ENCODE measurements around the gene SELENOO. TPM values are rescaled to one million over a fixed set of nuclear protein-coding genes. Genes with fewer than 3 reads are reported as not detected.

SELENOO gene
- total and polyA plus RNA-seq, 4 experiments from 2014 or later, result 2.0 to 34.8 (median 20.2) TPM

- H3K27ac Mint-ChIP-seq, result no peak overlapping the region
- no peak overlapping the region for H3K4me3 Mint-ChIP-seq
- H3K9me3 Mint-ChIP-seq, result peaks cover 0 to 1% (median 0%) of the 10 kb centered on the region in 8 donors
- ChIA-PET CTCF (ENCODE audit: partially characterized antibody) (interaction anchor here (1.1 kb wide), 1 partner anchor 67 kb away, joined by 3 read pairs; no protein-coding TSS in a partner anchor), POLR2A (ENCODE audit: partially characterized antibody) (interaction anchor here (0.7 kb wide), 1 partner anchor 25 kb away, joined by 4 read pairs; no protein-coding TSS in a partner anchor)
- Histone ChIP-seq H3K36me3 (ENCODE audit: insufficient read depth, low read length) (peaks cover 44% of the 10 kb centered on the region), H3K27me3 (ENCODE audit: insufficient read depth, low read length) (no peaks in the 10 kb centered on the region), H3K4me1 (ENCODE audit: insufficient read depth, low read length) (no peaks in the 10 kb centered on the region), H3K9me3 (ENCODE audit: control insufficient read depth in 1 of 2, low read length in 2 of 2) (no peaks in the 10 kb centered on the region), H3K27ac (ENCODE audit: low read depth, low read length) (no peak overlapping the region), H3K4me3 (ENCODE audit: low read length in 2 of 2) (no peak overlapping the region)
- H3K4me1 Mint-ChIP-seq, result peaks cover 9 to 28% (median 12%) of the 10 kb centered on the region in 4 donors
- peaks cover 31 to 53% of the 10 kb centered on the region in 2 donors for H3K36me3 Mint-ChIP-seq
- H3K27me3 Mint-ChIP-seq, result no peaks in the 10 kb centered on the region
- intact Hi-C loops (cut with micrococcal nuclease), result no loop called here
- peak in 1 of 5 donors; percentile 10 for DNase-seq
These were observed 15.4 kb downstream of the SELENOO start for GRCh38 chr22:50216055-50216683.

- Mint-ChIP-seq H3K27ac (peak overlapping the region in 1 of 7 donors; percentile 64), H3K4me1 (peaks cover 8 to 26% (median 11%) of the 10 kb centered on the region in 4 donors), H3K36me3 (peaks cover 28 to 52% of the 10 kb centered on the region in 2 donors), H3K9me3 (peaks cover 0 to 1% (median 0%) of the 10 kb centered on the region in 8 donors), H3K4me3 (no peak overlapping the region), H3K27me3 (no peaks in the 10 kb centered on the region)
- no peaks in the 10 kb centered on the region for H3K9me3 ChIP-seq (ENCODE audit: control insufficient read depth in 1 of 2, low read length in 2 of 2)
- intact Hi-C loops (cut with micrococcal nuclease), result no loop called here
- no peaks in the 10 kb centered on the region for H3K27me3 ChIP-seq (ENCODE audit: insufficient read depth, low read length)
- no peak overlapping the region for H3K4me3 ChIP-seq (ENCODE audit: low read length in 2 of 2)
- H3K4me1 ChIP-seq (ENCODE audit: insufficient read depth, low read length), result no peaks in the 10 kb centered on the region
- POLR2A ChIA-PET (ENCODE audit: partially characterized antibody), result no interaction called here
- H3K36me3 ChIP-seq (ENCODE audit: insufficient read depth, low read length), result peaks cover 51% of the 10 kb centered on the region
- CTCF ChIA-PET (ENCODE audit: partially characterized antibody), result interaction anchor here (1.1 kb wide), 1 partner anchor 68 kb away, joined by 3 read pairs; no protein-coding TSS in a partner anchor
- no peak overlapping the region for H3K27ac ChIP-seq (ENCODE audit: low read depth, low read length)
- peak in 1 of 5 donors; percentile 30 for DNase-seq
These were observed 16.1 kb downstream of the SELENOO start for GRCh38 chr22:50216684-50217520.

GRCh38 chr22:50217543-50218152 lies 16.8 kb downstream of the SELENOO start:
- no peak overlapping the region for H3K4me3 ChIP-seq (ENCODE audit: low read length in 2 of 2)
- H3K27ac ChIP-seq (ENCODE audit: low read depth, low read length), result no peak overlapping the region
- no peaks in the 10 kb centered on the region for H3K4me1 ChIP-seq (ENCODE audit: insufficient read depth, low read length)
- H3K27ac Mint-ChIP-seq, result peak overlapping the region in 1 of 7 donors; percentile 64
- intact Hi-C loops (cut with micrococcal nuclease), result no loop called here
- peaks cover 50% of the 10 kb centered on the region for H3K36me3 ChIP-seq (ENCODE audit: insufficient read depth, low read length)
- peak in 1 of 5 donors; percentile 44 for DNase-seq
- peaks cover 5 to 19% (median 7%) of the 10 kb centered on the region in 4 donors for H3K4me1 Mint-ChIP-seq
- ChIA-PET POLR2A (ENCODE audit: partially characterized antibody) (interaction anchor here (1.2 kb wide), 1 partner anchor 27 kb away, joined by 3 read pairs; no protein-coding TSS in a partner anchor), CTCF (ENCODE audit: partially characterized antibody) (no interaction called here)
- H3K27me3 Mint-ChIP-seq, result no peaks in the 10 kb centered on the region
- H3K4me3 Mint-ChIP-seq, result no peak overlapping the region
- H3K27me3 ChIP-seq (ENCODE audit: insufficient read depth, low read length), result no peaks in the 10 kb centered on the region
- peaks cover 23 to 52% of the 10 kb centered on the region in 2 donors for H3K36me3 Mint-ChIP-seq
- H3K9me3 Mint-ChIP-seq, result peaks cover 0 to 1% (median 0%) of the 10 kb centered on the region in 8 donors
- no peaks in the 10 kb centered on the region for H3K9me3 ChIP-seq (ENCODE audit: control insufficient read depth in 1 of 2, low read length in 2 of 2)

GRCh38 chr22:50218153-50218995 lies 17.6 kb downstream of the SELENOO start:
- H3K4me1 ChIP-seq (ENCODE audit: insufficient read depth, low read length), result no peaks in the 10 kb centered on the region
- Mint-ChIP-seq H3K4me3 (no peak overlapping the region), H3K36me3 (peaks cover 22 to 56% of the 10 kb centered on the region in 2 donors), H3K4me1 (peaks cover 3 to 12% (median 5%) of the 10 kb centered on the region in 4 donors), H3K27ac (no peak overlapping the region), H3K9me3 (peaks cover 0 to 3% (median 0%) of the 10 kb centered on the region in 8 donors), H3K27me3 (no peaks in the 10 kb centered on the region)
- H3K4me3 ChIP-seq (ENCODE audit: low read length in 2 of 2), result no peak overlapping the region
- peaks cover 49% of the 10 kb centered on the region for H3K36me3 ChIP-seq (ENCODE audit: insufficient read depth, low read length)
- H3K9me3 ChIP-seq (ENCODE audit: control insufficient read depth in 1 of 2, low read length in 2 of 2), result no peaks in the 10 kb centered on the region
- no peaks in the 10 kb centered on the region for H3K27me3 ChIP-seq (ENCODE audit: insufficient read depth, low read length)
- peak in 1 of 5 donors; percentile 40 for DNase-seq
- intact Hi-C loops (cut with micrococcal nuclease), result no loop called here
- ChIA-PET CTCF (ENCODE audit: partially characterized antibody) (no interaction called here), POLR2A (ENCODE audit: partially characterized antibody) (interaction anchor here (0.8 to 1.2 kb wide), 2 partner anchors 10 to 28 kb away, joined by 3 read pairs; no protein-coding TSS in a partner anchor)
- H3K27ac ChIP-seq (ENCODE audit: low read depth, low read length), result no peak overlapping the region

GRCh38 chr22:50218996-50219727 lies 18.4 kb downstream of the SELENOO start:
- intact Hi-C loops (cut with micrococcal nuclease), result no loop called here
- H3K36me3 Mint-ChIP-seq, result peaks cover 21 to 56% of the 10 kb centered on the region in 2 donors
- H3K4me3 Mint-ChIP-seq, result peak overlapping the region in 1 of 8 donors; percentile 39

More at GRCh38 chr22:50218996-50219727, 18.4 kb downstream of the SELENOO start:
- Histone ChIP-seq H3K9me3 (ENCODE audit: control insufficient read depth in 1 of 2, low read length in 2 of 2) (no peaks in the 10 kb centered on the region), H3K4me1 (ENCODE audit: insufficient read depth, low read length) (no peaks in the 10 kb centered on the region), H3K36me3 (ENCODE audit: insufficient read depth, low read length) (peaks cover 54% of the 10 kb centered on the region), H3K27me3 (ENCODE audit: insufficient read depth, low read length) (no peaks in the 10 kb centered on the region), H3K4me3 (ENCODE audit: low read length in 2 of 2) (no peak overlapping the region), H3K27ac (ENCODE audit: low read depth, low read length) (no peak overlapping the region)
- POLR2A ChIA-PET (ENCODE audit: partially characterized antibody), result interaction anchor here (0.8 to 1.2 kb wide), 2 partner anchors 9 to 29 kb away, joined by 3 read pairs; no protein-coding TSS in a partner anchor
- CTCF ChIA-PET (ENCODE audit: partially characterized antibody), result no interaction called here
- no peak overlapping the region for H3K27ac Mint-ChIP-seq
- peaks cover 0 to 3% (median 0%) of the 10 kb centered on the region in 8 donors for H3K9me3 Mint-ChIP-seq
- no peak for DNase-seq
- H3K27me3 Mint-ChIP-seq, result no peaks in the 10 kb centered on the region
- H3K4me1 Mint-ChIP-seq, result peaks cover 3 to 9% (median 5%) of the 10 kb centered on the region in 4 donors

All from CD4-positive, alpha-beta memory T cell (primary cell).